ENCODE measurements around the gene SDK2.

DNA sequence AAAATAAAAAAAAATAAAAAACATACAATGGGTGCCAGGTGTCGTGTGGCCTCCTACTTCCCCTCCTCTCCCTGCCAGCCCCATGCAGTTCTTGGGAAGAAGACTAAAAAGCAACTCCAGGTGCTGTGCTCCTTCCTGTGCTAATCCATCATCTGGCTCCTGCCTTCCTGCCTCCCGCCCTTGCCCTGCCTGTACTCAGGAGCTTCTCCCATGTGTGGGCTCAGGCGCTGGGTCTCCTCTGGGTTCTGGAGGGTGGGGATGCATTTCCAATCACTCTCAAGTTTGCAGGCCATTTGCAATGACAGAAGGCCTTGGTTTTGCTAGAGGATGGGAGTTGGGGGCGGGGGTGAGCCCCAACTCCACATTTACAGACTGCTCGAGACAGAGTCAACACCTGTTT lies 122.9 kb downstream of the SDK2 start:
- TF ChIP-seq, protein P1, sequence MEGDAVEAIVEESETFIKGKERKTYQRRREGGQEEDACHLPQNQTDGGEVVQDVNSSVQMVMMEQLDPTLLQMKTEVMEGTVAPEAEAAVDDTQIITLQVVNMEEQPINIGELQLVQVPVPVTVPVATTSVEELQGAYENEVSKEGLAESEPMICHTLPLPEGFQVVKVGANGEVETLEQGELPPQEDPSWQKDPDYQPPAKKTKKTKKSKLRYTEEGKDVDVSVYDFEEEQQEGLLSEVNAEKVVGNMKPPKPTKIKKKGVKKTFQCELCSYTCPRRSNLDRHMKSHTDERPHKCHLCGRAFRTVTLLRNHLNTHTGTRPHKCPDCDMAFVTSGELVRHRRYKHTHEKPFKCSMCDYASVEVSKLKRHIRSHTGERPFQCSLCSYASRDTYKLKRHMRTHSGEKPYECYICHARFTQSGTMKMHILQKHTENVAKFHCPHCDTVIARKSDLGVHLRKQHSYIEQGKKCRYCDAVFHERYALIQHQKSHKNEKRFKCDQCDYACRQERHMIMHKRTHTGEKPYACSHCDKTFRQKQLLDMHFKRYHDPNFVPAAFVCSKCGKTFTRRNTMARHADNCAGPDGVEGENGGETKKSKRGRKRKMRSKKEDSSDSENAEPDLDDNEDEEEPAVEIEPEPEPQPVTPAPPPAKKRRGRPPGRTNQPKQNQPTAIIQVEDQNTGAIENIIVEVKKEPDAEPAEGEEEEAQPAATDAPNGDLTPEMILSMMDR (IDR thresholded peaks at IDR 0.05; ENCODE audit: poor library complexity), result no peak
- TF ChIP-seq EZH2 (IDR thresholded peaks at IDR 0.05; ENCODE audit: borderline replicate concordance), result no peak
- no peak for TF ChIP-seq EZH2phosphoT487 (IDR thresholded peaks at IDR 0.05; ENCODE audit: low read depth, severe bottlenecking, unreplicated experiment)

Measured in hepatocyte (in vitro differentiated cells).